ENCODE measurements around the gene GTPBP2. TPM values are rescaled to one million over a fixed set of nuclear protein-coding genes. Genes with fewer than 3 reads are reported as not detected.
"Not testable (repeated sequence)": the region's sequence is repeated elsewhere in the genome, so short reads cannot be mapped to it uniquely, and the experiment has no call there.

GTPBP2 gene
- total RNA-seq, 1 experiment from 2014 or later, result 70.3 TPM

- not testable (repeated sequence) for H3K4me3 ChIP-seq (ENCODE audit: low read length); H3K9me2 ChIP-seq (replicated peaks; ENCODE audit: insufficient read depth, low read length); H3K4me2 ChIP-seq (ENCODE audit: low read depth, low read length, poor library complexity, severe bottlenecking); H3K27ac ChIP-seq (ENCODE audit: low read length); H4K20me1 ChIP-seq (ENCODE audit: insufficient read depth, low read depth, low read length); H2AFZ ChIP-seq (ENCODE audit: low read length); DNase-seq; H3K9ac ChIP-seq (ENCODE audit: low read length); H3K27me3 ChIP-seq (ENCODE audit: low read length); H3K9me3 ChIP-seq (ENCODE audit: low read length); H3K36me3 ChIP-seq (ENCODE audit: insufficient read depth, low read length)
- Histone ChIP-seq H3K4me1 (ENCODE audit: low read length) (peaks cover 44% of the 10 kb centered on the region), H3K79me2 (ENCODE audit: low read length) (peaks cover 30% of the 10 kb centered on the region)
Observed at GRCh38 chr6:43633002-43633401, 3.9 kb upstream of the GTPBP2 start.

DNA sequence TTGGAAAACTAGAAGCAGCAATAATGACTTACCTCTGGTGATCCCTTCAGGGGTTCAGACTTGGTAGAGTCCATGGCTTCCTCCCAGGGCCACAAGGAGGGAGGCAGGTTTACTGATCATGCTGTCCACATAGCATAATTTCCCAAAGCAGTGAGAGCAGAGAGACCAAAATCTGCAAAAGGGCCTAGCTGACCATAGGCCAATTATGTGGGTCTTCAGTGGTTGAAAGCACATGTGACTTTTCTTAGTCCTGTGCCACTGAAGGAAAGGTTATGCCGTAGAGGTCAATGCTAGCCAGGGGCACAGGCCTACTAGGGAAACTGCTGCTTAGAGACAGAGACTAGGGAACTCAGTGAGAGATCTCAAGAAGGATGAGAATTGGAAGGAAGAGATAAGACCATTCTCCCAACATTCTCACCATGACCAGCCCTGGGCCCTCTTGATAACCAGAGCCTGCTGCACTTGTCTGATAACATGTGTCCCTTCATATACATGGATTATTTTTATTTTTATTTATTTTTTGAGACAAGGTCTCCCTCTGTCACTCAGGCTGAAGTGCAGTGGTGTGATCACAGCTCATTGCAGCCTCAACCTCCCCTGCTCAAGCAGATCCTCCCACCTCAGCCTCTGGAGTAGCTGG, 2.0 kb upstream of the GTPBP2 start:
- Histone ChIP-seq H3K36me3 (ENCODE audit: insufficient read depth, low read length) (peaks cover 3% of the 10 kb centered on the region; the same call in 1 of the 2 replicates), H3K4me1 (ENCODE audit: low read length) (peaks cover 41% of the 10 kb centered on the region), H3K4me2 (ENCODE audit: low read depth, low read length, poor library complexity, severe bottlenecking) (no peak overlapping the region), H2AFZ (ENCODE audit: low read length) (peak overlapping the region; percentile 12; the same call in 1 of the 2 replicates), H3K27me3 (ENCODE audit: low read length) (no peaks in the 10 kb centered on the region), H3K79me2 (ENCODE audit: low read length) (peaks cover 28% of the 10 kb centered on the region), H3K9me2 (replicated peaks; ENCODE audit: insufficient read depth, low read length) (no peaks in the 10 kb centered on the region), H3K9me3 (ENCODE audit: low read length) (no peaks in the 10 kb centered on the region), H3K27ac (ENCODE audit: low read length) (peak overlapping the region; percentile 91), H3K9ac (ENCODE audit: low read length) (no peak overlapping the region), H3K4me3 (ENCODE audit: low read length) (no peak overlapping the region), H4K20me1 (ENCODE audit: insufficient read depth, low read depth, low read length) (peaks cover 3% of the 10 kb centered on the region; the same call in 1 of the 2 replicates)
- no peak for DNase-seq

DNA sequence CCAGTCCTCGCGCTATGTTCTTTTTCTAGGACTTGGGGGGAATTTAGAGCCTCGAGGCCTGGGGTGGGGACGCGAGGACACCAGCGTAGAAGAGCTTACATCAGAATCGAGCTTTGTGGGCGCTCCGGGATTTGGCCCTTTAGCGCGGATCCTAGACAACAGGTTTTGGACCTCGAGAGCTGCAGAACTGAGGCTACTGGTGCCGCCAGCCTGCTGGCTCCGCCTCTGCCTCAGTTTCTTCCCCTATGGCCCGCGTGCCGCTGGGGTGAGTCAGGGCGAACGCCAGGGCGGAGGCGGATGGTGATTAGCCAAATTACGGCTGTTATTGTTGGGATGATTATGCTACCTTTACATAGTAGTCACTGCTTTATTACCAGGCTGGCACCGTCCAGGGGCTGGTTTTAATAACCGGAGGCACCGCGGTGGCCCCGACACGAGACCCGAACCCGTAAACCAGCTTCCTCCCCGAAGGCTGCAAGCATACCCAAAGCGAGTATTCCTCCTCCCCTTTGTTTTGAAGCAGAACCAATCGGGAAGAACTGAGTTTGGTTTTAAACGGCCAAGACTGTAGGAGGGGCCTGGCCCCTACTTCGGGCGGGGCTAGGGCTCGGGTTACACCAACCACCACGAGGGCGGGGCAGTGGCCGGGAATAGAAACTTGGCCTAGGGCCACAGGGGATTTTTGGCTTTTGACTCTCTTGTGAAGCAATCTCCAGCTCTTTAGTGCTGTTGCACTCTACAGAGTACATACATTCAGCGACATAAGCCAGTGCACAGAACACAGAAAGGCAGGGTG, 639 bp upstream of the GTPBP2 start:
- Histone ChIP-seq H3K79me2 (ENCODE audit: low read length) (peaks cover 30% of the 10 kb centered on the region), H2AFZ (ENCODE audit: low read length) (peak overlapping the region; percentile 80; the same call in 1 of the 2 replicates), H3K4me3 (ENCODE audit: low read length) (peak overlapping the region; percentile 72), H3K9me2 (replicated peaks; ENCODE audit: insufficient read depth, low read length) (no peaks in the 10 kb centered on the region), H3K36me3 (ENCODE audit: insufficient read depth, low read length) (peaks cover 15% of the 10 kb centered on the region; the same call in 1 of the 2 replicates), H3K4me2 (ENCODE audit: low read depth, low read length, poor library complexity, severe bottlenecking) (peak overlapping the region; percentile 95), H3K27me3 (ENCODE audit: low read length) (no peaks in the 10 kb centered on the region), H4K20me1 (ENCODE audit: insufficient read depth, low read depth, low read length) (peaks cover 3% of the 10 kb centered on the region; the same call in 1 of the 2 replicates), H3K4me1 (ENCODE audit: low read length) (peaks cover 32% of the 10 kb centered on the region), H3K9ac (ENCODE audit: low read length) (peak overlapping the region; percentile 84), H3K27ac (ENCODE audit: low read length) (peak overlapping the region; percentile 91), H3K9me3 (ENCODE audit: low read length) (no peaks in the 10 kb centered on the region)
- peak; percentile 98 for DNase-seq

GRCh38 chr6:43628393-43629103, 516 bp downstream of the GTPBP2 start:
- H3K27ac ChIP-seq (ENCODE audit: low read length), result peak overlapping the region; percentile 77
- DNase-seq, result peak; percentile 89
- H3K79me2 ChIP-seq (ENCODE audit: low read length), result peaks cover 30% of the 10 kb centered on the region
- peaks cover 21% of the 10 kb centered on the region; the same call in 1 of the 2 replicates for H3K36me3 ChIP-seq (ENCODE audit: insufficient read depth, low read length)
- H3K9me2 ChIP-seq (replicated peaks; ENCODE audit: insufficient read depth, low read length), result no peaks in the 10 kb centered on the region
- H3K9ac ChIP-seq (ENCODE audit: low read length), result peak overlapping the region; percentile 95
- H4K20me1 ChIP-seq (ENCODE audit: insufficient read depth, low read depth, low read length), result peaks cover 3% of the 10 kb centered on the region; the same call in 1 of the 2 replicates
- peak overlapping the region; percentile 100 for H3K4me3 ChIP-seq (ENCODE audit: low read length)
- H3K4me1 ChIP-seq (ENCODE audit: low read length), result peaks cover 32% of the 10 kb centered on the region
- H3K4me2 ChIP-seq (ENCODE audit: low read depth, low read length, poor library complexity, severe bottlenecking), result peak overlapping the region; percentile 94
- no peaks in the 10 kb centered on the region for H3K27me3 ChIP-seq (ENCODE audit: low read length)
- H3K9me3 ChIP-seq (ENCODE audit: low read length), result no peaks in the 10 kb centered on the region
- H2AFZ ChIP-seq (ENCODE audit: low read length), result no peak overlapping the region

- Histone ChIP-seq H3K27ac (ENCODE audit: low read length) (peak overlapping the region; percentile 5; the same call in 1 of the 2 replicates), H3K4me2 (ENCODE audit: low read depth, low read length, poor library complexity, severe bottlenecking) (peak overlapping the region; percentile 94), H3K4me1 (ENCODE audit: low read length) (peaks cover 32% of the 10 kb centered on the region), H4K20me1 (ENCODE audit: insufficient read depth, low read depth, low read length) (peaks cover 3% of the 10 kb centered on the region; the same call in 1 of the 2 replicates), H3K27me3 (ENCODE audit: low read length) (no peaks in the 10 kb centered on the region), H2AFZ (ENCODE audit: low read length) (no peak overlapping the region), H3K36me3 (ENCODE audit: insufficient read depth, low read length) (peaks cover 28% of the 10 kb centered on the region; the same call in 1 of the 2 replicates), H3K79me2 (ENCODE audit: low read length) (peaks cover 30% of the 10 kb centered on the region), H3K9me3 (ENCODE audit: low read length) (no peaks in the 10 kb centered on the region), H3K9me2 (replicated peaks; ENCODE audit: insufficient read depth, low read length) (no peaks in the 10 kb centered on the region), H3K9ac (ENCODE audit: low read length) (peak overlapping the region; percentile 52), H3K4me3 (ENCODE audit: low read length) (peak overlapping the region; percentile 100; the same call in 1 of the 2 replicates)
- DNase-seq, result no peak
Observed at GRCh38 chr6:43627008-43627825, 1.8 kb downstream of the GTPBP2 start.

DNA sequence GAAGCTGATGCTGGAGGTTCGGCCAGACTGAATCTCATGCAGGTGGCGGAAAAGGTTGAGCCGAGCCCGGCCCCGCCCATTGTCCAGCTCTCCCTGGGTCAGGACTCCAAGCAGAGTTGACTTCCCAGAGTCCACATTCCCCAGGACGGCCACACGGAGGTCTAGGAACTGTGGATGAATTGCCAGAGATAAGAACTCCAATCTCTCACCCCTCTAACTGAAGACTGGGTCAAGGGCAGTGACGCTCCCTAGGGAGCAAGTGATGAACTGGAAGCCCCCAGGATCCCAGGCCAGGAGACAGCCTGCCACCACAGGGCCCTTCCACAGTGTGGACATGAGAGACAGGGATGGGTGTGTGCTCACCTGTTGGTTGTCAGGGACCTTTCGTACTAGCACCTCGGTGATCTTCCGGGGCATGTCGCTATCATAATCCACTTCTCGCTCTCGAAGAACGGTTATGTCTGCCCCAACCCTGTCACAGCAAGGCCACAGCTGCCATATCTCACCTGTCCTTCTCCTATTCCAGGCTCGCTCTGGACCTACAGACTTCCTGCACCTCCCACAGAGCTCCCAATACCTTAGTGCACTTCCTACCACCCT, 3.6 kb downstream of the GTPBP2 start:
- H3K27me3 ChIP-seq (ENCODE audit: low read length), result no peaks in the 10 kb centered on the region
- H3K36me3 ChIP-seq (ENCODE audit: insufficient read depth, low read length), result peaks cover 34% of the 10 kb centered on the region; the same call in 1 of the 2 replicates
- H3K9me3 ChIP-seq (ENCODE audit: low read length), result no peaks in the 10 kb centered on the region
- no peaks in the 10 kb centered on the region for H3K9me2 ChIP-seq (replicated peaks; ENCODE audit: insufficient read depth, low read length)
- no peak overlapping the region for H3K4me2 ChIP-seq (ENCODE audit: low read depth, low read length, poor library complexity, severe bottlenecking)
- H3K27ac ChIP-seq (ENCODE audit: low read length), result no peak overlapping the region
- peaks cover 26% of the 10 kb centered on the region for H3K4me1 ChIP-seq (ENCODE audit: low read length)
- no peak overlapping the region for H2AFZ ChIP-seq (ENCODE audit: low read length)
- DNase-seq, result no peak
- H3K79me2 ChIP-seq (ENCODE audit: low read length), result peaks cover 30% of the 10 kb centered on the region
- H4K20me1 ChIP-seq (ENCODE audit: insufficient read depth, low read depth, low read length), result peaks cover 3% of the 10 kb centered on the region; the same call in 1 of the 2 replicates
- H3K4me3 ChIP-seq (ENCODE audit: low read length), result no peak overlapping the region
- H3K9ac ChIP-seq (ENCODE audit: low read length), result no peak overlapping the region

GRCh38 chr6:43624786-43625288, 4.2 kb downstream of the GTPBP2 start:
- no peak for DNase-seq
- Histone ChIP-seq H3K4me1 (ENCODE audit: low read length) (peaks cover 20% of the 10 kb centered on the region), H4K20me1 (ENCODE audit: insufficient read depth, low read depth, low read length) (peaks cover 3% of the 10 kb centered on the region; the same call in 1 of the 2 replicates), H3K9me2 (replicated peaks; ENCODE audit: insufficient read depth, low read length) (no peaks in the 10 kb centered on the region), H3K36me3 (ENCODE audit: insufficient read depth, low read length) (peaks cover 35% of the 10 kb centered on the region; the same call in 1 of the 2 replicates), H3K9me3 (ENCODE audit: low read length) (no peaks in the 10 kb centered on the region), H3K4me2 (ENCODE audit: low read depth, low read length, poor library complexity, severe bottlenecking) (no peak overlapping the region), H3K4me3 (ENCODE audit: low read length) (no peak overlapping the region), H2AFZ (ENCODE audit: low read length) (no peak overlapping the region), H3K79me2 (ENCODE audit: low read length) (peaks cover 30% of the 10 kb centered on the region), H3K27me3 (ENCODE audit: low read length) (no peaks in the 10 kb centered on the region), H3K9ac (ENCODE audit: low read length) (no peak overlapping the region), H3K27ac (ENCODE audit: low read length) (no peak overlapping the region)
